GM23338 (cell line): ENCODE measurements around the gene HLA-F. TPM values are rescaled to one million over a fixed set of nuclear protein-coding genes. Genes with fewer than 3 reads are reported as not detected.

Source experiments
- ATAC-seq: fragments of 200-7000 bp; cut with Tn5 transposase; 3 replicates; pipeline ENCODE4 v1.9.1; 2020
- DNase-seq: peaks from one replicate; pipeline ENCODE4 v3.0.0-alpha.2; 2015; ENCODE audit warnings: low spot score
- H2AFZ ChIP-seq: fragments of 200-600 bp; sonication (generic); 2 replicates; pipeline ENCODE4 v1.8.0; 2016; ENCODE audit warnings: antibody characterized with exemption, mild to moderate bottlenecking, moderate library complexity
- H3F3A ChIP-seq: fragments of 200-600 bp; sonication (generic); replicated peaks from 2 replicates; pipeline ENCODE4 v1.8.0; 2017; ENCODE audit warnings: antibody characterized with exemption, mixed run types, low read depth
- H3K27ac ChIP-seq: fragments of 200-600 bp; sonication (generic); 2 replicates; pipeline ENCODE4 v1.6.1; 2016; ENCODE audit warnings: low read depth
- H3K27me3 ChIP-seq: fragments of 200-600 bp; sonication (generic); 2 replicates; pipeline ENCODE4 v1.8.0; 2016; ENCODE audit warnings: mild to moderate bottlenecking, mixed run types, moderate library complexity; ENCODE audit not compliant: insufficient read depth
- H3K36me3 ChIP-seq: fragments of 200-600 bp; sonication (generic); 2 replicates; pipeline ENCODE4 v1.8.0; 2016; ENCODE audit warnings: mild to moderate bottlenecking; ENCODE audit not compliant: insufficient read depth
- H3K4me1 ChIP-seq: fragments of 200-600 bp; sonication (generic); 2 replicates; pipeline ENCODE4 v1.8.0; 2016; ENCODE audit warnings: mild to moderate bottlenecking, moderate library complexity; ENCODE audit not compliant: insufficient read depth
- H3K4me2 ChIP-seq: fragments of 200-600 bp; sonication (generic); 2 replicates; pipeline ENCODE4 v1.7.1; 2017; ENCODE audit warnings: mixed run types
- H3K4me3 ChIP-seq: fragments of 200-600 bp; sonication (generic); 2 replicates; pipeline ENCODE4 v1.6.1; 2016; ENCODE audit warnings: mixed run types
- H3K79me2 ChIP-seq: fragments of 200-600 bp; sonication (generic); replicated peaks from 2 replicates; pipeline ENCODE4 v1.8.0; 2017; ENCODE audit warnings: mild to moderate bottlenecking; ENCODE audit not compliant: insufficient read depth
- H3K9me2 ChIP-seq: fragments of 200-600 bp; sonication (generic); 2 replicates; pipeline ENCODE4 v1.8.0; 2017; ENCODE audit not compliant: insufficient read depth
- H4K20me1 ChIP-seq: fragments of 200-600 bp; sonication (generic); replicated peaks from 2 replicates; pipeline ENCODE4 v1.8.0; 2017; ENCODE audit warnings: mild to moderate bottlenecking; ENCODE audit not compliant: insufficient read depth
- H3K27ac Mint-ChIP-seq: 2 replicates; pipeline ENCODE4 v1.8.0; 2020; ENCODE audit warnings: inconsistent platforms, mild to moderate bottlenecking, moderate library complexity, mixed read lengths
- H3K27me3 Mint-ChIP-seq: 3 replicates; pipeline ENCODE4 v1.8.0; 2022; ENCODE audit warnings: low read depth, mild to moderate bottlenecking, moderate library complexity, mixed read lengths, inconsistent platforms; ENCODE audit not compliant: insufficient read depth, poor library complexity
- H3K36me3 Mint-ChIP-seq: 3 replicates; pipeline ENCODE4 v1.8.0; 2021; ENCODE audit warnings: low read depth, mild to moderate bottlenecking, inconsistent platforms, moderate library complexity, mixed read lengths
- H3K4me1 Mint-ChIP-seq: 3 replicates; pipeline ENCODE4 v1.8.0; 2020; ENCODE audit warnings: mild to moderate bottlenecking, inconsistent platforms, mixed read lengths
- H3K4me3 Mint-ChIP-seq: 3 replicates; pipeline ENCODE4 v1.8.0; 2021; ENCODE audit warnings: moderate library complexity, mild to moderate bottlenecking, inconsistent platforms, mixed read lengths
- H3K9me3 Mint-ChIP-seq: 3 replicates; pipeline ENCODE4 v1.8.0; 2020; ENCODE audit warnings: moderate library complexity, mild to moderate bottlenecking, inconsistent platforms, mixed read lengths
- CREB1 ChIP-seq: fragments of 250-450 bp; sonication (Bioruptor Pico); IDR thresholded peaks from 2 replicates; pipeline ENCODE4 v1.5.0; 2020; ENCODE audit warnings: low read depth, mild to moderate bottlenecking, moderate library complexity
- CTCF ChIP-seq, 2 experiments: fragments of 200-600 bp in 1 of 2; sonication (generic) in 1 of 2; conservative IDR thresholded peaks; 2 replicates each; pipeline versions ENCODE4 v1.5.1 to v1.6.1; 2016 to 2017; ENCODE audit warnings: antibody characterized with exemption in 2 of 2, low read depth in 2 of 2, mild to moderate bottlenecking in 2 of 2, moderate library complexity in 1 of 2
- EZH2 ChIP-seq: fragments of 200-600 bp; sonication (generic); IDR thresholded peaks from one replicate; pipeline ENCODE4 v1.8.0; 2017; ENCODE audit warnings: antibody characterized with exemption, mild to moderate bottlenecking, low read depth; ENCODE audit not compliant: unreplicated experiment
- NANOG ChIP-seq: IDR thresholded peaks from 2 replicates; pipeline ENCODE4 v1.6.1; 2016; ENCODE audit warnings: antibody characterized with exemption, borderline replicate concordance
- POLR2AphosphoS5 ChIP-seq: IDR thresholded peaks from 2 replicates; pipeline ENCODE4 v1.6.1; 2016; ENCODE audit warnings: antibody characterized with exemption, low read depth
- STAT1 ChIP-seq: IDR thresholded peaks from one replicate; pipeline ENCODE4 v1.6.1; 2016; ENCODE audit warnings: antibody characterized with exemption; ENCODE audit not compliant: unreplicated experiment
- polyA plus RNA-seq: library from polyadenylated mRNA; unstranded; fragments of >200 nt; fragmentation: Nextera tagmentation; extraction: Ambion mirVana; gene quantifications from 2 replicates; pipeline ENCODE4 v1.2.1, GENCODE V29; 2016
- total RNA-seq: library from RNA; depleted of rRNA; stranded (reverse); fragments of >200 nt; shearing (Covaris generic); gene quantifications from 2 replicates; pipeline ENCODE4 v1.2.3, GENCODE V29; 2014
- TF ChIP-seq, protein P1 (sequence below): IDR thresholded peaks from 2 replicates; pipeline ENCODE4 v1.6.1; 2016; ENCODE audit warnings: antibody characterized with exemption
- TF ChIP-seq, protein P2 (sequence below): IDR thresholded peaks from one replicate; pipeline ENCODE4 v1.6.1; 2018; ENCODE audit warnings: antibody characterized with exemption; ENCODE audit not compliant: unreplicated experiment

Gene HLA-F
- total and polyA plus RNA-seq, 2 experiments from 2014 or later: 4.4 to 10.4 TPM

DNA sequence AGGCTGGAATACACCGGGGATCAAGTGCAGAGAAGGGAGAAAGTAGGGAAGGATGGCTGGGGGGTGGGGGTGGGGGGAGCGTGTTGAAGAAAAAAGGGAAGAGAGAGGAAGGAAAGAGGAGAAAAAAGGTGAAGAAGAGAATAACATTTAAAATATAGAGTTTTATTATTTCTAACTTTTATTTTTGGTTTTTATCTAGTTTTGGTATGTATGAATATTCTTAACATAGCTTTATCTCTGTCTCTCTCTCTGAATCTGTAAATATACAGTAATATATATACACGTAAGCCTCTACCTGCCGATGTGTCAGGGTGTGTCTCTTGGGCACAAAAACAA lies 30.0 kb downstream of the HLA-F start:
- Mint-ChIP-seq H3K27ac (no peak overlapping the region), H3K36me3 (no peaks in the 10 kb centered on the region), H3K4me1 (peaks cover 41% of the 10 kb centered on the region), H3K27me3 (peaks cover 63% of the 10 kb centered on the region), H3K9me3 (peaks cover 3% of the 10 kb centered on the region; the same call in 2 of the 3 replicates), H3K4me3 (peak overlapping the region; percentile 85)
- Histone ChIP-seq H3K4me1 (peaks cover 43% of the 10 kb centered on the region), H2AFZ (no peak overlapping the region), H3K36me3 (no peaks in the 10 kb centered on the region), H3K4me3 (0 out of 2 replicates have a peak overlapping the region, but pooled peaks have one; percentile 84), H3K27ac (no peak overlapping the region), H3K27me3 (peaks cover 56% of the 10 kb centered on the region), H3K79me2 (no peaks in the 10 kb centered on the region), H3F3A (peaks cover 8% of the 10 kb centered on the region; the same call in 1 of the 2 replicates), H4K20me1 (0 out of 2 replicates have a peak, but pooled peaks cover 2% of the 10 kb centered on the region), H3K9me2 (no peaks in the 10 kb centered on the region), H3K4me2 (peak overlapping the region; percentile 67)
- no peak for DNase-seq
- ATAC-seq: no peak
- TF ChIP-seq STAT1: no peak
- TF ChIP-seq, protein P1, sequence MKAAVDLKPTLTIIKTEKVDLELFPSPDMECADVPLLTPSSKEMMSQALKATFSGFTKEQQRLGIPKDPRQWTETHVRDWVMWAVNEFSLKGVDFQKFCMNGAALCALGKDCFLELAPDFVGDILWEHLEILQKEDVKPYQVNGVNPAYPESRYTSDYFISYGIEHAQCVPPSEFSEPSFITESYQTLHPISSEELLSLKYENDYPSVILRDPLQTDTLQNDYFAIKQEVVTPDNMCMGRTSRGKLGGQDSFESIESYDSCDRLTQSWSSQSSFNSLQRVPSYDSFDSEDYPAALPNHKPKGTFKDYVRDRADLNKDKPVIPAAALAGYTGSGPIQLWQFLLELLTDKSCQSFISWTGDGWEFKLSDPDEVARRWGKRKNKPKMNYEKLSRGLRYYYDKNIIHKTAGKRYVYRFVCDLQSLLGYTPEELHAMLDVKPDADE: no peak

DNA sequence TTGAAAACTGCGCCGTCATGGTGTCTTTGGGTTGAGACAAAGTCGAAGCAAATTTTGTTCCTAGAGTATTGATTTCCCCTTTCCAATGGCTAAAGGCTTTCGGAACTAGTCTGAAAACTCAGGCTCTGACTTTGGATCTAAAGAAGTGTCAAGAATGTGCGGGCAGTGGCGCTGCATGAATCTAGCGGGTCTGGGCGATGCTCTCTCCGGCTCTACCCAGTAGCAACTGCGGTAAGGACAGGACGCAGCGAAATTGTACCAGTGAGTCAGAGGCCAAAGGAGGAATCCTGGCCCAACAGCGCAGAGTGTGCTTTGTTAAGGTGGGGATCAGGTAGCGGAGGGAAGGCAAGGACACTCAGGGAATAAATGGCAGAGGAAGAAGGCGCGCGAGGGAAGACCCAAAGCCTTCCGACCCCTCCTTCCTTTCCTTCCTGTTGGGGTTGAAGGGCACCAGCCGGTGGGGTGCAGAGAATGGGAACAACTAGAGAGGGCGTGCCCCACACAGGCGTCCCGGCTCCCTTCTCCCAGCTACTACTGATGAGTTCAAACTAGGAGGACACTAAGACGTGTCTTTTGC lies 32.1 kb downstream of the HLA-F start:
- Mint-ChIP-seq H3K4me1 (peaks cover 55% of the 10 kb centered on the region), H3K27ac (no peak overlapping the region), H3K36me3 (no peaks in the 10 kb centered on the region; the same call in 2 of the 3 replicates), H3K27me3 (peaks cover 52% of the 10 kb centered on the region), H3K9me3 (peaks cover 3% of the 10 kb centered on the region; the same call in 2 of the 3 replicates), H3K4me3 (no peak overlapping the region)
- ATAC-seq (peak; percentile 1; the same call in 1 of the 3 replicates), DNase-seq (peak; percentile 55)
- H3K36me3 ChIP-seq: no peaks in the 10 kb centered on the region
- peak overlapping the region; percentile 7; the same call in 1 of the 2 replicates for H2AFZ ChIP-seq
- H3K79me2 ChIP-seq: no peaks in the 10 kb centered on the region
- H3K4me3 ChIP-seq: peak overlapping the region; percentile 35
- peaks cover 41% of the 10 kb centered on the region for H3K27me3 ChIP-seq
- 0 out of 2 replicates have a peak, but pooled peaks cover under 1% of the 10 kb centered on the region for H4K20me1 ChIP-seq
- H3K9me2 ChIP-seq: 0 out of 2 replicates have a peak, but pooled peaks cover 3% of the 10 kb centered on the region
- TF ChIP-seq, protein P2, sequence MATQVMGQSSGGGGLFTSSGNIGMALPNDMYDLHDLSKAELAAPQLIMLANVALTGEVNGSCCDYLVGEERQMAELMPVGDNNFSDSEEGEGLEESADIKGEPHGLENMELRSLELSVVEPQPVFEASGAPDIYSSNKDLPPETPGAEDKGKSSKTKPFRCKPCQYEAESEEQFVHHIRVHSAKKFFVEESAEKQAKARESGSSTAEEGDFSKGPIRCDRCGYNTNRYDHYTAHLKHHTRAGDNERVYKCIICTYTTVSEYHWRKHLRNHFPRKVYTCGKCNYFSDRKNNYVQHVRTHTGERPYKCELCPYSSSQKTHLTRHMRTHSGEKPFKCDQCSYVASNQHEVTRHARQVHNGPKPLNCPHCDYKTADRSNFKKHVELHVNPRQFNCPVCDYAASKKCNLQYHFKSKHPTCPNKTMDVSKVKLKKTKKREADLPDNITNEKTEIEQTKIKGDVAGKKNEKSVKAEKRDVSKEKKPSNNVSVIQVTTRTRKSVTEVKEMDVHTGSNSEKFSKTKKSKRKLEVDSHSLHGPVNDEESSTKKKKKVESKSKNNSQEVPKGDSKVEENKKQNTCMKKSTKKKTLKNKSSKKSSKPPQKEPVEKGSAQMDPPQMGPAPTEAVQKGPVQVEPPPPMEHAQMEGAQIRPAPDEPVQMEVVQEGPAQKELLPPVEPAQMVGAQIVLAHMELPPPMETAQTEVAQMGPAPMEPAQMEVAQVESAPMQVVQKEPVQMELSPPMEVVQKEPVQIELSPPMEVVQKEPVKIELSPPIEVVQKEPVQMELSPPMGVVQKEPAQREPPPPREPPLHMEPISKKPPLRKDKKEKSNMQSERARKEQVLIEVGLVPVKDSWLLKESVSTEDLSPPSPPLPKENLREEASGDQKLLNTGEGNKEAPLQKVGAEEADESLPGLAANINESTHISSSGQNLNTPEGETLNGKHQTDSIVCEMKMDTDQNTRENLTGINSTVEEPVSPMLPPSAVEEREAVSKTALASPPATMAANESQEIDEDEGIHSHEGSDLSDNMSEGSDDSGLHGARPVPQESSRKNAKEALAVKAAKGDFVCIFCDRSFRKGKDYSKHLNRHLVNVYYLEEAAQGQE: no peak
- TF ChIP-seq EZH2 (no peak), CTCF (conservative IDR thresholded peaks at IDR 0.05; ENCODE audit: low read depth in 2 of 2) (no peak), NANOG (no peak), POLR2AphosphoS5 (no peak), CREB1 (CRISPR knock-in tag) (no peak), STAT1 (no peak)
- 0 out of 2 replicates have a peak, but pooled peaks cover 3% of the 10 kb centered on the region for H3F3A ChIP-seq
- no peak overlapping the region for H3K27ac ChIP-seq
- H3K4me1 ChIP-seq: peaks cover 56% of the 10 kb centered on the region
- H3K4me2 ChIP-seq: peak overlapping the region; percentile 64
